ENCODE measurements around the gene SLC8A2. TPM values are rescaled to one million over a fixed set of nuclear protein-coding genes. Genes with fewer than 3 reads are reported as not detected.

Gene SLC8A2
- total RNA-seq, 1 experiment from 2014 or later = 11.3 TPM

- Histone ChIP-seq H3K9me3 (ENCODE audit: control insufficient read depth, low read depth, low read length) (no peaks in the 10 kb centered on the region), H2AK5ac (ENCODE audit: insufficient read length, low read length) (no peak overlapping the region), H3K79me1 (ENCODE audit: insufficient read depth, low read depth, low read length, poor library complexity, severe bottlenecking) (no peaks in the 10 kb centered on the region), H4K5ac (ENCODE audit: insufficient read length, low read depth, low read length) (no peak overlapping the region), H3K27me3 (ENCODE audit: insufficient read depth, low read length) (no peaks in the 10 kb centered on the region), H2BK20ac (ENCODE audit: low read depth, low read length, poor library complexity, severe bottlenecking) (no peak overlapping the region), H2BK5ac (ENCODE audit: insufficient read length, low read length) (no peak overlapping the region), H3K79me2 (ENCODE audit: insufficient read depth, low read length) (no peaks in the 10 kb centered on the region), H3K23ac (ENCODE audit: insufficient read length, low read depth, low read length) (no peak overlapping the region), H3T11ph (ENCODE audit: low read length) (no peak overlapping the region), H3K27ac (ENCODE audit: insufficient read length, low read depth, low read length) (no peak overlapping the region), H2AFZ (ENCODE audit: low read length) (no peak overlapping the region), H4K20me1 (ENCODE audit: control insufficient read depth, insufficient read depth, insufficient read length) (no peaks in the 10 kb centered on the region), H3K9ac (ENCODE audit: extremely low read depth, insufficient read length, low read length) (no peak overlapping the region), H3K4me2 (ENCODE audit: insufficient read depth, insufficient read length, low read length) (peak overlapping the region; percentile 78), H3K4ac (ENCODE audit: low read depth, low read length) (no peak overlapping the region), H4K8ac (replicated peaks; ENCODE audit: insufficient read length, low read depth, low read length) (no peak overlapping the region), H3K14ac (ENCODE audit: insufficient read depth, low read length) (no peak overlapping the region), H3K4me1 (ENCODE audit: insufficient read depth, low read length) (no peaks in the 10 kb centered on the region), H4K91ac (ENCODE audit: insufficient read length, low read depth, low read length) (no peak overlapping the region), H3K23me2 (ENCODE audit: insufficient read length, low read depth, low read length, poor library complexity, severe bottlenecking) (peaks cover 22% of the 10 kb centered on the region), H2BK15ac (ENCODE audit: low read depth, low read length) (no peak overlapping the region), H2BK120ac (ENCODE audit: low read depth, low read length, poor library complexity, severe bottlenecking) (no peak overlapping the region), H2BK12ac (ENCODE audit: insufficient read length, low read depth, low read length) (no peak overlapping the region), H3K18ac (ENCODE audit: insufficient read length, low read depth, low read length) (no peak overlapping the region), H3K56ac (ENCODE audit: insufficient read length, low read depth, low read length) (no peak overlapping the region)
- H3K4me1 Mint-ChIP-seq = peaks cover 4 to 16% of the 10 kb centered on the region in 2 experiments
- no peak overlapping the region for H3K27ac Mint-ChIP-seq
- no peaks in the 10 kb centered on the region; a peak in 1 of 7 replicates for H3K36me3 Mint-ChIP-seq (ENCODE audit: insufficient read depth in 1 of 3, low read depth in 3 of 3)
- WGBS (ENCODE audit: extremely low coverage, insufficient read length, low lambda C conversion rate) = no CpG with 5 or more reads among the region's 20 CpGs
- peak; percentile 62 for DNase-seq
- no peaks in the 10 kb centered on the region for H3K9me3 Mint-ChIP-seq
- no peak for TF ChIP-seq CTCF (conservative IDR thresholded peaks at IDR 0.05)
- H3K4me3 Mint-ChIP-seq = peak overlapping the region; percentile 14 to 70; a peak in 2 of 5 replicates
- H3K27me3 Mint-ChIP-seq (ENCODE audit: low read depth) = peaks cover 38% of the 10 kb centered on the region
These were observed 42.4 kb downstream of the SLC8A2 start for GRCh38 chr19:47429140-47429793.

Data from H9 (cell line).